Stimulated activated CD8-positive, alpha-beta memory T cell treated with anti-CD3 and anti-CD28 coated beads, Interleukin-2, amount 100 ng/mL, for 48 hours (primary cell): Measurements from ENCODE around the gene CKLF.
"Not testable (repeated sequence)": the region's sequence is repeated elsewhere in the genome, so short reads cannot be mapped to it uniquely, and the experiment has no call there.

Experiments used
- DNase-seq, 2 donors: peaks; one replicate each; pipeline ENCODE4 v3.0.0-alpha.2; 2020; ENCODE audit warnings: low read depth in 2 of 2

CKLF gene, protein sequence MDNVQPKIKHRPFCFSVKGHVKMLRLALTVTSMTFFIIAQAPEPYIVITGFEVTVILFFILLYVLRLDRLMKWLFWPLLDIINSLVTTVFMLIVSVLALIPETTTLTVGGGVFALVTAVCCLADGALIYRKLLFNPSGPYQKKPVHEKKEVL

DNA sequence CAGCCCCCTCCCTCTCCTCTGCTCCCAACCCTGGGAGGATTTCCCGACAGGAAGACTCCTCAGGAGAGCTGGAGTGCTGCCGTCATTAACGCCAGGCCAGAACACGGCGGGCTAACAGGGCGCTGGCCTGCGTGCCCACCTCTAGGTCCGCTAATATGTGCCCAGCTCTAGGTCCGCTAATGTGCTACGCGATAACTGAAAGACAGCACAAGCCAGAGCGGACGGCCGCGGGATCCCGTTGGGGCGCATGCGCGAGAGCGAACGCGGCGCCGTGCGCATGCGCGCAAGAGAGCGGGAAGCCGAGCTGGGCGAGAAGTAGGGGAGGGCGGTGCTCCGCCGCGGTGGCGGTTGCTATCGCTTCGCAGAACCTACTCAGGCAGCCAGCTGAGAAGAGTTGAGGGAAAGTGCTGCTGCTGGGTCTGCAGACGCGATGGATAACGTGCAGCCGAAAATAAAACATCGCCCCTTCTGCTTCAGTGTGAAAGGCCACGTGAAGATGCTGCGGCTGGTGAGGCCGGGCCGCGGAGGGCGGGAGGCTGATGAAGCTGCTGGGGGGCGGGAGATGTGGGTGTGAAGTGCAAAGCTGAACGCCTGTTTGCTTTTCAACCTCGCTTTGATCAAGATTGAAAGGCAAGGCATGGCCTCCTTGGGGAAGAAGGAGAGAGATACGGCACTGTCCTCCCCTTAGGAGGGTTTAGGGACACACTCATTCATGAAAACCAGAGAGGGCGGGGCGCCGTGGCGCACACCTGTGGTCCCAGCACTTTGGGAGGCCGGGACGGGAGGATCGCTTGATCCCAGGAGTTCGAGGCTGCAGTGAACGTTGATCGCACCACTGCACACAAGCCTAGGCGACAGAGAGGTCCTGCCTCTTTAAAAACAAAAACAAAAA, at the start of gene CKLF:
TSS of gene CKLF (plus strand) at position 291 of the 892 bp plus-strand sequence. CDS start at position 431, 140 bp downstream.
- peak; percentile 81 to 85 for DNase-seq

DNA sequence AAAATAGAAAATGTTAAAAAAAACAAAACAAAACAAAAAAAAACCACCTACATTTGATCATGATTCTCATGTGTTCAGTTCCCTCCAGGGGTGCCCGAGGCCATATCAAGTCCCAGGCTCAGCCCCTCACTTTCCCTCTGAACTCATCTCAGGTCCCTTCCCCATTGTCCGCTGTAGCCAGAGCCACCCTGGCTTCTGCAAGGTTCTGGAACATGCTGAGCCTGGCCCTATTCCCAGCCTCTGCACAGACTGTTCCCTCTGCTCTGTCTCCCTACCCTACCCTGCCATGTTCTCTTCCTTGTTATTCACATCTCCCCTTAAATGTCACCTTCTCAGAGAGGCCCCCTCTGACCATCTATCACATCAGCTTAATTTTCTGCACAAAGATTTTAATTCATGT, 49.3 kb upstream of the CKLF start:
- DNase-seq: no peak

DNA sequence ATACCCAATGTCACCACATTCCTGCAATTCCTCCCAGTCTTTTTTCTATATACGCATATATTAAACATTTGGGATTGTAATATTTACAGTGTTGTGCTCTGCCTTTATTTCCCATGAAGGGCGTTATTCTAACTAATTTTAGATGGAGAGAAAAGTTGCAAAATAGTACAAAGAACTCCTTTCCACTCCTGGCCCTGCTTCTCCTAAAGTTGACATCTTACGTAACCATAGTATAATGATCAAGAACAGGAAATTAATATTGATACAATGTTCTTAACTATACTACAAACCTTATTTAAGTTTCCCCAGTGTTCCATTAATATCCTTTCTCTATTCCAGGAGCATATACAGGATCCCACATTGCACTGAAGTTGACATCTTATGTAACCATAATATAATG, 48.8 kb upstream of the CKLF start:
- DNase-seq: no peak

DNA sequence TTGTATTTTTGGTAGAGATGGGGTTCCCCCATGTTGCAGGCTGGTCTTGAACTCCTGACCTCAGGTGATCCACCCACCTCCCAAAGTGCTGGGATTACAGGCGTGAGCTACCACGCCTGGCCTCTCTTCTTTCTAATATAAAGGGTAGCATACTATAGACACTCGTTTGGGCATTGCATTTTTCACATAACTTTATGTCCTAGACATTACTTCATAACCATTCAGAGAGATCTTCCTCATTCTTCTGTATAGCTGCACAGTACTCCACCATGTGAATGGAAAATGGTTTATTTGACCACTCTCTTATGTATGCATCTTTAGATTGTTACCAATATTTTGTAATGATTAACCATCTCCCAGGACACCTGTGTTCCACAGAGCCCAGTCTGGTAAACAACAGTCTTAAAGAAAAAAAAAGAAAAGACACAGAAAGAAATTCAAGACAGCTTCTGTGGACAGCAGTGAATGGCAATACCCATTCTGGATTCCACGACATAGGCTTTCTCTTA, 44.6 kb upstream of the CKLF start:
- DNase-seq: no peak

DNA sequence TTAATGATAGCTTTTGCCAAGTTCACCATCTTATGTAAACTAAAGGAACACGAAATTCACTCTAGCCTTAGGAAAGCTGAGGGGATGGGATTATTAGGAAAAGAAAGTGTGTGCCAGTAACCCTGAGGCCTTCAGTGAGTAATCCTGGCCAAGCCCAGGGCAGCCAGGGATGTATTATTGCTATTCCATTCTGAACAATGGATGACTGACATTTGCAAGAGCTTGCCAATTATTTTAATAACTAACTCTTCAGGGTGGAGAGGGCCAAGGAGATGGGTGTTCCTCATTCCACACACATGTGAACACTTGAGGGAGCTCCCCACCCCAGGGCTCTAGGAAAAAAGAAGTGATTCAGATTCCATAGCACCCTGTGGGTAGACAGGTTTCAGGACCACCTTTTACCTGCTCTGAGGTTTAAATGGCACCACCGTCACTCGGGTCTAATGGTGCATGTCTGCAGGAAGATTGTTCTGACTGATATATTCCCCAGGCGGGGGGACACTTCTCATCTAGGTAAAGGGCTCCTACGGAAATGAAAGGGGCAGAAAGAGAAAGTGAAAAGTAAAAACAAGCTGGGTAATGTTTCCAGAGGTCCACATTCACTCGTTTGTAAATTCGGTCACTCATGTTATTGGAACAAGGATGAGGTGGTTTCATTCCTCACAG, 44.0 kb upstream of the CKLF start:
- DNase-seq: no peak

DNA sequence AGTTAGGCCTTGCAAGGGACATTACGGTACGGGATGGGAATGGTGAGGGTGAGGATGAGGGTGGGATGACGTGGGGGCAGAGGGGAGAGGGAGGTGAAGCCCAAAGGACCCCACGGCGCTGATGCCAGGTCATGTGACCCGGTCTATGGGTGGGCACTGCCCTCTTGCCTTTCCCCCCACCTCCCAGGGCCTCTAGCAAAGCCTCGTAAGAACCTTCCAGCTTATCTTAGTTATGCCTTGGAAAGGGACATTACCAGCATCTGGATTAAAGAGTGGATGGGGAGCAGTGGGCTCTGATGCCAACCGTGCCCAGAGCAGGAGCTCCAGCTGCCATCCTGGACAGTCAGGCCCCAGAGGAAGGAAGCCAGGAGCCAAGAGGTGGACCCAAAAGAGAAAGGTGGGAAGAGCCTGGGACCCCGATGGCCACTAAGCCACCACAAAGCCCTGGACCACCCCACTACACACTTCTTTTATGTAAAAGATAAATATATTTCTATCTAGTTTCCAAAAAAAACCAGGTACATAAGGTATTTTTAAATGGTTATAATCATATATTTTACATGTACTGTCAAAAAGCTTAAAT, 43.4 kb upstream of the CKLF start:
- DNase-seq: no peak

DNA sequence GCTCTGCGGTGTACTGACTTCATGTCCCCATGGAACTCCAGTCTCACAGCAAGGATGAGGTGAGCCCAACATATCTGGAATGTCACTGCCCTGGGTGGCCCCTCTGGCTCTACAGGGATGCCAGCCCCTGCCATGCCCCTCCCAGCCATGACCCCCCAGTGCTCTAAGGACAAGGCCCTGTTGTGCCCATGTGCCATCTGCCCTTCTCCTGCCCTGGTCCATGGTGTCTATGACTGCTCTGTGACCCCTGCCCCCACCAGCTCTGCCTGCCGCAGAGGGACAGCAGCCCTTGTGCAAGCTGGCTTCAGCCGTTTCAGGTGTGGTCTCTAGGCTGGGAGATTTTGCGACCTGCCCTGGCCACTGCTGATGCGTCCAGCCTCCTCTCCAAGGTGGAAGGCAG, 42.8 kb upstream of the CKLF start:
- DNase-seq: no peak

DNA sequence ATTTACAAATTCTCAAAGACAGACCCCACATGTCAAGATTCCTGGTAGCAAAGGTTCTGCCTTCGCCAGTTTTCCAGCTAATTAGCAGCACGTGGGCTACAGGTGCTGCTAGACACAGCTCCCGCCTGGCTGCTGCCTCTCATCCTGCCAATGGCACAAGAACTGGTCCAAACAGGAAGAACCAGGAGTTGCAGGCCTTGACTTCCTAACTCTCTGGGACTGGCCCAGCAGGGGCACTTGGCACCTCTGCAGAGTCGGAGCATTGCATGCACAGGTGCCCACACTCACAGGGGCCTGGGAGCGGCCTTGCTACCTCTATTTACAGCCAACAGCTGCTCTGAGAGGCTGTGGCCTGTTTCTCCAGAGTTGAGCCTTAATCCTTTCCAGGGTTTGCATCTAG, 42.1 kb upstream of the CKLF start:
- DNase-seq: no peak

DNA sequence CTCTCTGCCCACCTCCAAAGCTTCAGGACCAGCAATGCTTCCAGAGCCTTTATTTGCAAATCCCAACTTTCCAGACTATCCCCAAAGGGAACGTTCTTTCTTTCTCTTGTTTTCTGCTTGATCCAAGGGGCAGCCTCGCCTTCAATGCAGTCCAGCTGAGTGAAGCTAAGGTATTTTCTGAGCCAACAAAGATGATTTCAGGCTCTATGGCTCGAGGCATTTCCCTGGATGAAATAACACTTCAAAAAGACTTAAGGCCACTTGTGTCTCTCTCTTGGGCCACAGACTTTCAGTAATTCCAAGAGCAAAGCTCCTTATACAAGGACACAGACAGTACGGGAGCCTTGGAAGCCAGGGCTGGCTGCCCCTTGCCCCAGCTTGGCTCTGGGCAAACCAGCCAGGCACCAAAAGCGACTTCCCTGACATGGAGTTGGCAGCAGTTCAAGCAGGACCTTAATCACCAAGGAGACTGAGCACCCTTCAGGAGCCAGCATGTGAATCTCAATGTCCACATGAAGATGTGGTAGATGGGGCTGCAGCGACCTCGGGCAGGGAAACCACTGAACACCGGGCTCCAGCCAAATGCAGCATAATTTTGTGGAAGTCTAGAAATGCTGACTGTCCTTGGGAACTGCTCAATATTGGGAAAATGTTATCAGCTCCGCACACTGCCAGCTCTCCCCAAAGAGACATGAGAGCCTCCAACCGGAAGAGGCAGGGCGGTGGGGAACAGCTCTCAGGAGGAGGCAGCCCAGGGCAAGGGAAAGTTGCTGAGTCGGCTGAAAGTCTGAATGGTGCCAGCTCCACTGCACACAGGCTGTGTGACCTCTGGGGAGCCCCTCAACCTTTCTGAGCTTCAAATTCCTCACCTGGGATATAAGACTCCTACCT, 41.4 kb upstream of the CKLF start:
- no peak for DNase-seq

DNA sequence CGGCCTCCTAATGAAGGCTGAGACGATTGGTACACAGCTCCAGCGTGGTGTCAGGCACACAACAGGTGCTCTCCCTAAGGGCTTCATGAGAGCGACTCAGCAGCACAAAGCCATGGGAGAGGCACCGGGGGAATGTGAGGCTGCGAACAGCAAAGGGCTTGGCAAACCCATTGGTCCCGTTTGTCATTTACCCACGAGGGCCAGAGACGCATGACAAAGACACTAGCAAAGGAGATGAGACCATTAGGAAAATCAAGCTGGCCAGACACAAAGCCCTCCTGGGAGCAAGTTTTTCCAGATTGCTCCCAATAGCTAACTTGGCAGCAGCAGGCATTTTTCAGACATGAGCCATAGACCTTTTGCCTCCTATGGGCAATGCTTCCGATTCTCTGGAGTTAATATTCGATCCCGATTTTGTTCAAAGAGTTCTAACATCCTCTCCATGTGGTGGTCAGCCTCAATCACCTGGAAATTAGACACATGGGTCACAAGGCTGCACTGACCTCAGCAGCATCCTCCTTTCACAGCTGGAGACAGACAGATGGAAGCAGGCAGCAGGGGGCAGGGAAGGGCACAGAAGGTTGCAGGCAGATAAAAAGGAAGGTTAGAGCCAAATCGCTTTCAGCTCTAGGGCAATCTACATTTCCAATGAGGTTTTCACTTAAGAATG, 40.6 kb upstream of the CKLF start:
- DNase-seq: no peak

DNA sequence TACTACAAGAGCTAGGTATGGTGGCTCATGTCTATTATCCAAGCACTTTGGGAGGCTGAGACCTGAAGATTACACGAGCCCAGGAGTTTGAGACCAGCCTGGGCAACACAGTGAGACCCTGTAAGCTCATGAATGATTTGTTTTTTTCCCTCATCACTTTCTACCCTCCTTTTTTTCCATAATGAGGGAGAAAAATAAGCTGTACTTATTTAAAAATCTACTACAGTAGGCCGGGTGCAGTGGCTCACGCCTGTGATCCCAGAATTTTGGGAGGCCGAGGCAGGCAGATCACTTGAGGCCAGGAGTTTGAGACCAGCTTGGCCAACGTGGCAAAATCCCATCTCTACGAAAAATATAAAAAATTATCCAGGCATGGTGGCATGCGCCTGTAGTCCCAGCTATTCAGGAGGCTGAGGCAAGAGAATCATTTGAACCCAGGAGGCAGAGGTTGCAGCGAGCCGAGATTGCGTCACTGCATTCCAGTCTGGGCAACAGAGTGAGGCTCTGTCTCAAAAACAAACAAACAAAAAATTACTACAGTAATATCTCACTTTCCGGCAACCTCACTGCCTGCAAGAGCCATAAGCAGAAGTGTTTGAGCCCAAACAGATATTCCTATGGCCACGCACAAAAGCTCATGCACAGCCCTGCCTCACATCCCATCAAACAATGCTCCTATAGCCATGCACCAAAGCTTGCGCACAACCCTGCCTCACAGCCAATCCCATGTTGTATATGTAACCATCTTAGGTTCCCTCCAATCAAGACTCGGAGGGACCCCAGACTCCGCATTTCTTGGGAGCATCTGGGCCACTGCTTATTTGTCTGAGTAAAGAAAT, 39.9 kb upstream of the CKLF start:
- no peak for DNase-seq

DNA sequence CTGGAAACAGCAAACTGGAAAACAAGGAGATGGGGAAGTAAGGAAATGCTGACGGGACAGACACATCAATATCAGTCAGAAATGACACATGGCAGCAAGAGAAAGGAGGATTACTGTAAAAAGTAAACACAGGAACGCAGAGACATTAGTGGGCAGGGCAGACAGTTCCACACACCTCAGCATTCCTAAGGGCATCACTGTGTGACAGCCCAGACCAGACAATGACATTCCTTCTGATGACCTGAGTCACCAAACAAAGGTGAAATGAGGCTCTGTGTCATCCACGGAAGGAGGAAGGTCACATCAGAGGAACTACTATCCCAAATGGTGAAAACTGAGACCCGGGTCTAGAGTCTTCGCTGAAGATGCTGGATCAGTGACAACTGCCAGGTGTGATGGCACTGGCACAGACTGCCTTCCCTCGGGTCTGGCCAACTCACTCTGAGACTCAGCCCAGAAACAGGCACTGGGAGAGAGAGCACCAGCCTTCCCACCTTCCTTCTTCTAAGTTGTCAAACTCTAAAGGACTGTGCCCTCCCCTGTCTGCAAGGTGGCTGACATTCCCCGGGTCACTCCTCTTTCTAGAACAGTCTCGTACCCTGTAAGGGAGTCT, 39.2 kb upstream of the CKLF start:
- DNase-seq: no peak

DNA sequence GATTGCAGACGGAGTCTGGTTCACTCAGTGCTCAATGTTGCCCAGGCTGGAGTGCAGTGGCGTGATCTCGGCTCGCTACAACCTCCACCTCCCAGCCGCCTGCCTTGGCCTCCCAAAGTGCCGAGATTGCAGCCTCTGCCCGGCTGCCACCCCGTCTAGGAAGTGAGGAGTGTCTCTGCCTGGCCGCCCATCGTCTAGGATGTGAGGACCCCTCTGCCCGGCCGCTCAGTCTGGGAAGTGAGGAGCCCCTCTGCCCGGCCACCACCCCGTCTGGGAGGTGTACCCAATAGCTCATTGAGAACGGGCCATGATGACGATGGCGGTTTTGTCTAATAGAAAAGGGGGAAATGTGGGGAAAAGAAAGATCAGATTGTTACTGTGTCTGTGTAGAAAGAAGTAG, 38.0 kb upstream of the CKLF start:
- not testable (repeated sequence) for DNase-seq

DNA sequence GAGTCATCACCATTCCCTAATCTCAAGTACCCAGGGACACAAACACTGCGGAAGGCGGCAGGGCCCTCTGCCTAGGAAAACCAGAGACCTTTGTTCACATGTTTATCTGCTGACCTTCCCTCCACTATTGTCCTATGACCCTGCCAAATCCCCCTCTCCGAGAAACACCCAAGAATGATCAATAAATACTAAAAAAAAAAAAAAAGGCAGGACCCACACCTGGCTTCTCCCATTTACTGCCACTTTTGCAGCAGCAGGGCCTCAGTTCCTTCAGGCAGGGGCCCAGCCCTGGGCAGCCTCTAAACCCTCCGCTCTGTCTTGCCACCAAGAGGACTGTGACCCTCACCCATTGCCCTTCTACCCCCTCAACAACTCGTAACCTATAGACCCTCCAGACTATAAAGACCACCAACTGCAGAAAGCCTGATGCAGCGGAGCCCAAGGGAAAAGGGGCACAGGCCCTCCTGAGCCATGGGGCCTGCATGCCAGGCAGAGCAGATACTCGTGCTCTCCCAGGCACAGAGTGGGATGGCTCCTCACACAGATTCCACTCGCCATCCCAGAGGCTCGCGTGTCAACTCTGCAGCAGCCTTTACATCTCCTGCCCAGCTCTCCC, 37.3 kb upstream of the CKLF start:
- not testable (repeated sequence) for DNase-seq

DNA sequence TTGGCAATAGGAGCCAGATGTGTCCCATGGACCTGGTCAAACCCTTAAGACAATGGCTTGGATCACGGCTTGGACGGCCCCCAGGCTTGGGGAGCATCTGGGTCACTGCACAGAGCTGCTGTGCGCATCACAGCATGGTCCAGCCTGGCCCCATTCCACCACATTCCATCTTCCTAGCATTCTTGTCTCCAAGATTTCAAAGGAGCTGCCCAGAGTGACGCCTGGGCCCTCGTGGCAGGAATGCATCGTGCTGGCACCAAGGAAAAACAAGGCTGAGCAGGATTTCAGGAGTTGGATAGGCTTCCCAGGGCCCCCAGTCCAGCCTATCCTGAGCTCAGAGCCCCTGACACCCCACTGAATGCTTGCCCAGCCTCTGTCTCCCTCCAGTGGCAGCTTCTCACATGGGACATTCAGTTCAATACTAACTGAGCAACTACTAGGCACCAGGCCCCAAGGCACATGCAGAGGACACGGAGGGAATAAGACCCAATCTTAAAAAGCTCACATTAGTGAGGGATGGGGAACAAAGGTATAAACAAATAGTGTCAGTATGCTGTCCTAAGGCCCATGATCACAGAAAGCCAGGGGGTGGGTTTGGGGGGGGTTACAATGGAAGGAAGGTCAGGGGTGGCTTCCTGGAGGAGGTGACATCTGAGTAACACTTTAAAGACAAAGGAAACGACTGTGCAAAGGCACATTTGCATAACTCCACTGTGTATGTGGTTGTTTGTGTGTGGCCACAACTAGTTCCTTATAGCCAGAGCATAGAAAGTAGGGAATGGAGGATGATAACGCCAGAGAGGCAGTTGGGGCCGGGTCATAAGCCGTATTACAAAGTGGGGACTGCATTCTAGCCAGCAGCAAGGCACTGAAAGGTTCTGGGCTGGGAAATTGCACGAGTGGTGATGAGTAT, 36.5 kb upstream of the CKLF start:
- no peak for DNase-seq

DNA sequence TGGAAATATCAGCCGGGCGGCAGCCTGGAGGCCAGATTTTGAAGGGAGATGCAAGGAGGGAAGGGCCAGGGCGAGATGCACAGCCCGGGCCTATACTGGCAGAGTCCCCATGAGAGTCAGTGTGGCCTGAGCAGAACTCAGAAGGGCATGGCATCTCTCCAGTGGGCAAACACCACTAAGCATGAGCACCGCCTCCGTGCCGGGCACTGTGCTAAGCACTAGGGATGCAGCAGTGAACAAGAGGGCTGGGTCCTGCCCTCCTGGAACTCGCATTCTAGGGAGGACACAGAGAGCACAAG, 35.9 kb upstream of the CKLF start:
- no peak for DNase-seq

DNA sequence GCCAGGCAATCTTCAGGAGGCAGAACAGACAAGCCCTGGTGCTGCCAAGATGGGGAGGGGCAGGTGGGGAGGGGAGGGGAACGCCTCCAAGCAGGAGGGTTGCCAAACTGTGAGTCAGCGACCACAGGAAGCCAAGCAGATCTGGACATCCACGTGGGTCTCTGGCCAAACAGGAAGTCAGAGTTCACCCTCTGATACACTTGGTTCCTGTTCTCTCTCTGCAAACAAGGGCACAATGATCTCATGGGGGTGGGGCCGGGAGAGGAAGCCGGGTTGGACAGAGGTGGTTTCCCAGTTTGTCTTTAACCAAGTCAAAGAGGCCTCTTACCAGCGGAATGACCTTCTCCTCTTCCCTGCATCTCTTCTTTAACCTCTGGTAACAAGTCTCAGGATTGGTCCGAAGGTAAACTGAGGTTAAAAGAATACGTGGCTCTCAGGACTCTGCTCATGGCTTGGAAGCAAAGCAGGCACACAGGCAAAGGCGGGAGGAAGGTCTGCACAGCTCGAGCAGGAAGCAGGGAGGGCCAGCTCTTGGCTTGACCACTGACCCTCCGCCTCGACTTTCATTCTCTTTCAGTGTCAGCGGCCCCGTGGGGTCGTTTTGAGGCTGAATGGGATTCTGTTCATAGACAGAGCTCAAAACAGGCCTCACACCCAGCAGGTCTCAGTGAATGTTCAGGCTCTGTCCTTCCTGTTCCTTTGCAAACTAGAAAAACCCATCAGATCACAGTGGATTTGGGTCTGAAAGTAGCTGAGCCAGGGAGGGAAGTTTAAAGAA, 35.4 kb upstream of the CKLF start:
- peak; percentile 73 to 74 for DNase-seq
